Activated B cell treated with CpG ODN at 0.5 μM for 24 hours (primary cell): Measurements from ENCODE around the gene SLC38A3. TPM values are rescaled to one million over a fixed set of nuclear protein-coding genes. Genes with fewer than 3 reads are reported as not detected.

ENCODE experiments used
- ATAC-seq: fragments of 200-7000 bp; cut with Tn5 transposase; one replicate; pipeline ENCODE4 v1.10.0; 2021; ENCODE audit warnings: low read depth, mild to moderate bottlenecking, moderate library complexity
- CTCF ChIA-PET: fragments of 350-600 bp; sonication (Branson Sonifier 250); formaldehyde crosslinking; loops from one replicate; lab custom pipeline; 2021; ENCODE audit warnings: antibody characterized with exemption; lab: Charles Lee
- POLR2A ChIA-PET: fragments of 350-600 bp; sonication (Branson Sonifier 250); formaldehyde crosslinking; loops from one replicate; lab custom pipeline; 2021; ENCODE audit warnings: antibody characterized with exemption; lab: Charles Lee
- DNase-seq: peaks from one replicate; pipeline ENCODE4 v3.0.0; 2022
- H3K27ac Mint-ChIP-seq: one replicate; pipeline ENCODE4 v1.8.0; 2020; ENCODE audit warnings: mixed read lengths
- H3K27me3 Mint-ChIP-seq: one replicate; pipeline ENCODE4 v1.8.0; 2021; ENCODE audit warnings: mixed read lengths
- H3K36me3 Mint-ChIP-seq: one replicate; pipeline ENCODE4 v1.8.0; 2021; ENCODE audit warnings: low read depth, mixed read lengths
- H3K4me1 Mint-ChIP-seq: one replicate; pipeline ENCODE4 v1.8.0; 2021; ENCODE audit warnings: mixed read lengths
- H3K4me3 Mint-ChIP-seq: one replicate; pipeline ENCODE4 v1.8.0; 2020; ENCODE audit warnings: mild to moderate bottlenecking, mixed read lengths
- H3K9me3 Mint-ChIP-seq: one replicate; pipeline ENCODE4 v1.8.0; 2020; ENCODE audit warnings: mixed read lengths
- CTCF ChIP-seq: fragments of 200-600 bp; IDR thresholded peaks from one replicate; pipeline ENCODE4 v1.8.0; 2022; ENCODE audit warnings: antibody characterized with exemption, mild to moderate bottlenecking
- intact Hi-C: fragments of 100-400 bp; cut with micrococcal nuclease; formaldehyde crosslinking; loops from one replicate; pipeline ENCODE4 v1.15.1; 2024
- total RNA-seq: library from RNA; stranded (reverse); gene quantifications from 2 replicates; pipeline ENCODE4 v1.2.3, GENCODE V29; 2022

Gene SLC38A3
- total RNA-seq, 1 donor from 2014 or later, result not detected

- H3K4me3 Mint-ChIP-seq, result no peak overlapping the region
- H3K27ac Mint-ChIP-seq, result no peak overlapping the region
- ATAC-seq (no peak), DNase-seq (no peak)
- H3K4me1 Mint-ChIP-seq, result peaks cover 2% of the 10 kb centered on the region
- POLR2A ChIA-PET, result no interaction called here
- H3K27me3 Mint-ChIP-seq, result no peaks in the 10 kb centered on the region
- no peaks in the 10 kb centered on the region for H3K36me3 Mint-ChIP-seq
- intact Hi-C loops, result no loop called here
- TF ChIP-seq CTCF, result no peak
- CTCF ChIA-PET, result interaction anchor here (0.7 kb wide), 1 partner anchor 51 kb away, joined by 3 read pairs; no protein-coding TSS in a partner anchor
- no peaks in the 10 kb centered on the region for H3K9me3 Mint-ChIP-seq
Observed at GRCh38 chr3:50173685-50174516, 31.2 kb upstream of the SLC38A3 start.

GRCh38 chr3:50174517-50174895 is 30.6 kb upstream of the SLC38A3 start:
- intact Hi-C loops, result no loop called here
- DNase-seq (no peak), ATAC-seq (no peak)
- no peaks in the 10 kb centered on the region for H3K9me3 Mint-ChIP-seq
- TF ChIP-seq CTCF, result no peak
- peaks cover 2% of the 10 kb centered on the region for H3K4me1 Mint-ChIP-seq
- ChIA-PET POLR2A (no interaction called here), CTCF (no interaction called here)
- no peak overlapping the region for H3K27ac Mint-ChIP-seq
- no peaks in the 10 kb centered on the region for H3K36me3 Mint-ChIP-seq
- H3K27me3 Mint-ChIP-seq, result no peaks in the 10 kb centered on the region
- no peak overlapping the region for H3K4me3 Mint-ChIP-seq

GRCh38 chr3:50174947-50175524 is 30.0 kb upstream of the SLC38A3 start:
- Mint-ChIP-seq H3K36me3 (no peaks in the 10 kb centered on the region), H3K4me1 (peaks cover 2% of the 10 kb centered on the region), H3K4me3 (no peak overlapping the region), H3K9me3 (no peaks in the 10 kb centered on the region), H3K27ac (no peak overlapping the region), H3K27me3 (no peaks in the 10 kb centered on the region)
- intact Hi-C loops, result no loop called here
- POLR2A ChIA-PET, result no interaction called here
- DNase-seq (no peak), ATAC-seq (no peak)
- TF ChIP-seq CTCF, result no peak
- CTCF ChIA-PET, result no interaction called here

GRCh38 chr3:50177346-50177745 is 27.7 kb upstream of the SLC38A3 start:
- DNase-seq, result no peak
- ATAC-seq, result no peak
- no peak overlapping the region for H3K4me3 Mint-ChIP-seq
- no peak for TF ChIP-seq CTCF
- ChIA-PET CTCF (no interaction called here), POLR2A (no interaction called here)
- H3K9me3 Mint-ChIP-seq, result no peaks in the 10 kb centered on the region
- no peaks in the 10 kb centered on the region for H3K27me3 Mint-ChIP-seq
- H3K4me1 Mint-ChIP-seq, result peaks cover 2% of the 10 kb centered on the region
- intact Hi-C loops, result no loop called here
- H3K36me3 Mint-ChIP-seq, result no peaks in the 10 kb centered on the region
- no peak overlapping the region for H3K27ac Mint-ChIP-seq

- CTCF ChIA-PET, result no interaction called here
- no peak for ATAC-seq
- H3K36me3 Mint-ChIP-seq, result no peaks in the 10 kb centered on the region
Observed at GRCh38 chr3:50179710-50180109, 25.4 kb upstream of the SLC38A3 start.

More at GRCh38 chr3:50179710-50180109, 25.4 kb upstream of the SLC38A3 start:
- Mint-ChIP-seq H3K4me1 (no peaks in the 10 kb centered on the region), H3K9me3 (no peaks in the 10 kb centered on the region), H3K27me3 (peaks cover 4% of the 10 kb centered on the region), H3K4me3 (no peak overlapping the region), H3K27ac (no peak overlapping the region)
- POLR2A ChIA-PET, result no interaction called here
- no peak for DNase-seq
- no peak for TF ChIP-seq CTCF
- intact Hi-C loops, result no loop called here
